Fibroblast of lung (primary cell): ENCODE measurements around the gene CHST8.

Experiments
- CTCF ChIP-seq, 2 donors: IDR thresholded peaks in 1 of 2; conservative IDR thresholded peaks in 1 of 2; 1 replicate in 1 of 2; 2 replicates in 1 of 2; pipeline ENCODE4 v1.5.1; 2011 to 2012; ENCODE audit warnings: low read length in 2 of 2, control low read depth in 1 of 2, inconsistent platforms in 1 of 2, low read depth in 1 of 2, mild to moderate bottlenecking in 1 of 2
- EZH2 ChIP-seq: IDR thresholded peaks from 2 replicates; pipeline ENCODE4 v1.5.1; 2012; ENCODE audit warnings: low read length, control low read depth, mild to moderate bottlenecking; ENCODE audit errors: missing control alignments

- TF ChIP-seq CTCF (conservative IDR thresholded peaks at IDR 0.05 in 1 of 2, IDR thresholded peaks at IDR 0.05 in 1 of 2; ENCODE audit: low read depth in 1 of 2, low read length in 2 of 2) (no peak), EZH2 (no peak)
Observed at GRCh38 chr19:33758541-33759013, 136.8 kb downstream of the CHST8 start.
